PC-9 (cell line): ENCODE measurements around the gene VWDE. TPM values are rescaled to one million over a fixed set of nuclear protein-coding genes. Genes with fewer than 3 reads are reported as not detected.

Experiments
- BruUV-seq: library from RNA; stranded (reverse); fragments of 400-500 nt; replicated peaks from 2 replicates; lab custom pipeline; 2021; lab: Mats Ljungman, UMichigan
- CTCF ChIA-PET: fragments of 300-600 bp; sonication (Branson Sonifier 250); formaldehyde crosslinking; loops from one replicate; lab custom pipeline; 2022; ENCODE audit warnings: antibody characterized with exemption; lab: Charles Lee
- POLR2A ChIA-PET: fragments of 300-600 bp; sonication (Branson Sonifier 250); formaldehyde crosslinking; loops from one replicate; lab custom pipeline; 2022; ENCODE audit warnings: antibody characterized with exemption; ENCODE audit not compliant: unreplicated experiment; lab: Charles Lee
- DNase-seq, 2 experiments: peaks; one replicate each; pipeline versions ENCODE4 v3.0.0 to v3.0.0-alpha.2; 2015 to 2022; ENCODE audit warnings: mixed read lengths in 1 of 2
- H2AFZ ChIP-seq: fragments of 200-600 bp; sonication (generic); 2 replicates; pipeline ENCODE4 v1.8.1; 2017; ENCODE audit warnings: antibody characterized with exemption
- H3F3A ChIP-seq: fragments of 200-600 bp; sonication (generic); 2 replicates; pipeline ENCODE4 v1.8.1; 2017; ENCODE audit warnings: antibody characterized with exemption, mild to moderate bottlenecking, low read depth; ENCODE audit not compliant: insufficient read depth
- H3K27ac ChIP-seq: fragments of 200-600 bp; sonication (generic); 2 replicates; pipeline ENCODE4 v1.6.1; 2016; ENCODE audit warnings: mixed run types
- H3K27me3 ChIP-seq: fragments of 200-600 bp; sonication (generic); 2 replicates; pipeline ENCODE4 v1.6.1; 2016; ENCODE audit warnings: low read depth, mixed run types; ENCODE audit not compliant: insufficient read depth
- H3K36me3 ChIP-seq: fragments of 200-600 bp; sonication (generic); 2 replicates; pipeline ENCODE4 v1.6.1; 2016; ENCODE audit warnings: low read depth, mixed run types
- H3K4me1 ChIP-seq: fragments of 200-600 bp; sonication (generic); replicated peaks from 2 replicates; pipeline ENCODE4 v1.6.1; 2016; ENCODE audit warnings: mixed run types; ENCODE audit not compliant: insufficient read depth
- H3K4me2 ChIP-seq: fragments of 200-600 bp; sonication (generic); 2 replicates; pipeline ENCODE4 v1.6.1; 2017; ENCODE audit warnings: mixed run types
- H3K4me3 ChIP-seq: fragments of 200-600 bp; sonication (generic); 2 replicates; pipeline ENCODE4 v1.6.1; 2016; ENCODE audit warnings: mixed run types
- H3K79me2 ChIP-seq: fragments of 200-600 bp; sonication (generic); 2 replicates; pipeline ENCODE4 v1.6.1; 2017; ENCODE audit warnings: low read depth, mixed run types
- H3K9me2 ChIP-seq: fragments of 200-600 bp; sonication (generic); 2 replicates; pipeline ENCODE4 v1.8.1; 2017; ENCODE audit warnings: mild to moderate bottlenecking; ENCODE audit not compliant: insufficient read depth
- H3K9me3 ChIP-seq: fragments of 200-600 bp; sonication (generic); 2 replicates; pipeline ENCODE4 v1.8.1; 2016; ENCODE audit warnings: low read depth; ENCODE audit not compliant: insufficient read depth
- H4K20me1 ChIP-seq: fragments of 200-600 bp; sonication (generic); 2 replicates; pipeline ENCODE4 v1.8.1; 2017; ENCODE audit not compliant: insufficient read depth
- EZH2 ChIP-seq: fragments of 200-600 bp; sonication (generic); IDR thresholded peaks from 2 replicates; pipeline ENCODE4 v1.8.0; 2017; ENCODE audit warnings: antibody characterized with exemption, low read depth
- intact Hi-C: fragments of 100-400 bp; cut with micrococcal nuclease; formaldehyde crosslinking; loops from one replicate; pipeline ENCODE4 v1.10.0; 2022; ENCODE audit not compliant: unreplicated experiment
- total RNA-seq: library from RNA; stranded (reverse); gene quantifications from 2 replicates; pipeline ENCODE4 v1.2.3, GENCODE V29; 2021
- TF ChIP-seq, protein P1 (sequence below): fragments of 200-600 bp; sonication (generic); conservative IDR thresholded peaks from 2 replicates; pipeline ENCODE4 v1.6.1; 2017; ENCODE audit warnings: mixed run types, antibody characterized with exemption, mild to moderate bottlenecking, moderate library complexity

The VWDE gene
- total RNA-seq, 1 experiment from 2014 or later = 27.3 TPM

DNA sequence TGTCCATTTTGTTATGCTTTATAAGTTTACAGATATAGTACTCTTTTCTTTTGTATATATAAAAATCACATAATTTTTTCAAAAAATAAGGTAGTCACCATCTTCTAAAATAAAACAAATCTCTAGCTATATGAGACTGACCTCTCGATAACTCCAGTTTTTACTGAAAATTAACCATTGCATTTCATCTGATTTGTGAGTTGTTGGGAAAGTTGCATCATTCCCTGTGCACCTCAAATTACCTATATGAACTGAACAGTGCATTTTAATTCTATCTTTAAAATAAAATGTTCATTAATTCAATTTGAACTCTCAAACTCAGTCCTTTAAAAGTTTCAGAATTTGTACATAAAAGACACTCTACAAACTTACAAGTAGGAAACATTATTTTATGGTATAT lies 86.0 kb downstream of the VWDE start:
- Histone ChIP-seq H3K4me2 (no peak overlapping the region), H3K27ac (no peak overlapping the region), H4K20me1 (no peaks in the 10 kb centered on the region), H3K9me2 (no peaks in the 10 kb centered on the region), H3K36me3 (no peaks in the 10 kb centered on the region), H3K4me3 (no peak overlapping the region), H3F3A (no peaks in the 10 kb centered on the region), H3K9me3 (no peaks in the 10 kb centered on the region), H2AFZ (no peak overlapping the region), H3K27me3 (no peaks in the 10 kb centered on the region), H3K4me1 (no peaks in the 10 kb centered on the region), H3K79me2 (no peaks in the 10 kb centered on the region)
- POLR2A ChIA-PET = no interaction called here
- no peak for DNase-seq
- CTCF ChIA-PET = interaction anchor here (0.6 kb wide), 1 partner anchor 173 kb away, joined by 3 read pairs; no protein-coding TSS in a partner anchor
- no peak for TF ChIP-seq EZH2
- TF ChIP-seq, protein P1, sequence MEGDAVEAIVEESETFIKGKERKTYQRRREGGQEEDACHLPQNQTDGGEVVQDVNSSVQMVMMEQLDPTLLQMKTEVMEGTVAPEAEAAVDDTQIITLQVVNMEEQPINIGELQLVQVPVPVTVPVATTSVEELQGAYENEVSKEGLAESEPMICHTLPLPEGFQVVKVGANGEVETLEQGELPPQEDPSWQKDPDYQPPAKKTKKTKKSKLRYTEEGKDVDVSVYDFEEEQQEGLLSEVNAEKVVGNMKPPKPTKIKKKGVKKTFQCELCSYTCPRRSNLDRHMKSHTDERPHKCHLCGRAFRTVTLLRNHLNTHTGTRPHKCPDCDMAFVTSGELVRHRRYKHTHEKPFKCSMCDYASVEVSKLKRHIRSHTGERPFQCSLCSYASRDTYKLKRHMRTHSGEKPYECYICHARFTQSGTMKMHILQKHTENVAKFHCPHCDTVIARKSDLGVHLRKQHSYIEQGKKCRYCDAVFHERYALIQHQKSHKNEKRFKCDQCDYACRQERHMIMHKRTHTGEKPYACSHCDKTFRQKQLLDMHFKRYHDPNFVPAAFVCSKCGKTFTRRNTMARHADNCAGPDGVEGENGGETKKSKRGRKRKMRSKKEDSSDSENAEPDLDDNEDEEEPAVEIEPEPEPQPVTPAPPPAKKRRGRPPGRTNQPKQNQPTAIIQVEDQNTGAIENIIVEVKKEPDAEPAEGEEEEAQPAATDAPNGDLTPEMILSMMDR = no peak
- BruUV-seq = no TSS peak
- intact Hi-C loops = no loop called here

DNA sequence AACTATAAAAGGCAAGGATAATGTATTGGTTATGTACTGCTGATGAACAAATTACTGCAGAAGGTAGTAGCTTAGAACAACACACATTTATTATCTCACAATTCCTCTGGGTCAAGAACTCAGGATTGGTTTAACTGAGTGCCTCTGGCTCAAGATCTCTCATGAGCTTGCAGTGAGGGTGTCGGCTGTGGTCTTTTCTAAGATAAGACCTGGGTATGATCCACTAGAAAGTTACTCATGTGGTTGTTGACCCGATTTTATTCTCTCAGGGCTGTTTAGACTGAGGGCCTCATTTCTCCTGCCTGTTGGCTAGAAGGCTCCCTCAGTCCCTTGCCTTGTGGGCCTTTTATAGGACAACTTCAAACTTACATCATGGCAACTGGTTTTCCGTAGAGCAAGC lies 86.7 kb downstream of the VWDE start:
- no peaks in the 10 kb centered on the region for H3F3A ChIP-seq
- intact Hi-C loops = no loop called here
- no peak overlapping the region for H2AFZ ChIP-seq
- H3K4me2 ChIP-seq = no peak overlapping the region
- H3K9me3 ChIP-seq = no peaks in the 10 kb centered on the region
- H3K4me3 ChIP-seq = no peak overlapping the region
- no TSS peak for BruUV-seq
- no peak for TF ChIP-seq EZH2
- TF ChIP-seq, protein P1 = no peak
- no peaks in the 10 kb centered on the region for H3K27me3 ChIP-seq
- no peak overlapping the region for H3K27ac ChIP-seq
- DNase-seq = no peak
- H4K20me1 ChIP-seq = no peaks in the 10 kb centered on the region
- H3K9me2 ChIP-seq = no peaks in the 10 kb centered on the region
- ChIA-PET CTCF (no interaction called here), POLR2A (no interaction called here)
- H3K4me1 ChIP-seq = no peaks in the 10 kb centered on the region
- no peaks in the 10 kb centered on the region for H3K79me2 ChIP-seq
- H3K36me3 ChIP-seq = no peaks in the 10 kb centered on the region

DNA sequence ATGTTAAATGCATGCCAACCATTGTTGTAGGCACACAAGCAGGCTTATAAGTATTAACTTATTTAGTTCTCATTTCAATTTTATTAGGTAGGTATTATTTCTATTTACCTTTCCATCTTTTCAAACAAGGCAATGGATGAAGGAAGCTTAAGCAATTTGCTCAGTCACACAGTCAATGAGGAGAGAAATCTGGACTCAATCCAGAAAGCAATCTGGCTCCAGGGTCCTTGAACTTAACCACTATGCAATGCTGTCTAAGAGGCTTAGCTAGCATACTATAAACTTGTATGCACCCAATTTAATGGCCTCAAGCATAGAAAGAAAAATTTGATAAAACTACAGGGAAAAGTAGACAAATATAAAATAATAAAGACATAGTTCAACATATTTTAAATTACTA lies 88.6 kb downstream of the VWDE start:
- Histone ChIP-seq H3K4me1 (no peaks in the 10 kb centered on the region), H3K9me2 (no peaks in the 10 kb centered on the region), H3K79me2 (no peaks in the 10 kb centered on the region), H3K4me3 (no peak overlapping the region), H3K27ac (no peak overlapping the region), H3K36me3 (no peaks in the 10 kb centered on the region), H4K20me1 (no peaks in the 10 kb centered on the region), H3K4me2 (no peak overlapping the region), H3K27me3 (no peaks in the 10 kb centered on the region), H2AFZ (no peak overlapping the region), H3F3A (no peaks in the 10 kb centered on the region), H3K9me3 (no peaks in the 10 kb centered on the region)
- ChIA-PET POLR2A (no interaction called here), CTCF (no interaction called here)
- BruUV-seq = no TSS peak
- DNase-seq = no peak
- TF ChIP-seq EZH2 = no peak
- TF ChIP-seq, protein P1 = no peak
- intact Hi-C loops = no loop called here
